Endothelial cell of umbilical vein (primary cell): ENCODE data around the gene SORCS2. TPM values are rescaled to one million over a fixed set of nuclear protein-coding genes. Genes with fewer than 3 reads are reported as not detected.

Experiments used
- BruUV-seq: library from RNA; stranded (reverse); fragments of 400-500 nt; replicated peaks from 2 replicates; lab custom pipeline; 2021; lab: Mats Ljungman, UMichigan
- CTCF ChIA-PET: fragments of 300-600, 350-600 bp; sonication (Branson Sonifier 250); formaldehyde crosslinking; loops from one replicate; lab custom pipeline; 2021; ENCODE audit warnings: antibody characterized with exemption, inconsistent platforms; lab: Charles Lee
- POLR2A ChIA-PET: fragments of 300-600, 350-600 bp; sonication (Branson Sonifier 250); formaldehyde crosslinking; loops from one replicate; lab custom pipeline; 2021; ENCODE audit warnings: antibody characterized with exemption, inconsistent platforms; lab: Charles Lee
- DNase-seq: peaks from one replicate; pipeline ENCODE4 v3.0.0-alpha.2; 2011; ENCODE audit warnings: low read depth, low spot score
- FAIRE-seq: peaks from 2 replicates; lab custom pipeline; 2011; peaks lifted over from hg19 to GRCh38; lab: Jason Lieb, UNC
- H2AFZ ChIP-seq: 2 replicates; pipeline ENCODE4 v1.6.0; 2012; ENCODE audit warnings: low read depth, low read length, control low read depth, inconsistent platforms
- H3K27ac ChIP-seq: 2 replicates; pipeline ENCODE4 v1.5.1; 2011; ENCODE audit warnings: low read depth, mild to moderate bottlenecking, control low read depth, low read length, moderate library complexity; ENCODE audit not compliant: insufficient read depth
- H3K27me3 ChIP-seq, 2 experiments: 2 replicates each; pipeline versions ENCODE4 v1.6.0 to v1.6.1; 2011; ENCODE audit warnings: low read length in 2 of 2, mixed read lengths in 1 of 2; ENCODE audit not compliant: control insufficient read depth in 2 of 2, insufficient read depth in 2 of 2
- H3K36me3 ChIP-seq, 2 experiments: 2 replicates in 1 of 2; 3 replicates in 1 of 2; pipeline ENCODE4 v1.5.1; 2011; ENCODE audit warnings: low read length in 2 of 2, mild to moderate bottlenecking in 1 of 2, moderate library complexity in 1 of 2; ENCODE audit not compliant: control insufficient read depth in 2 of 2, insufficient read depth in 2 of 2; ENCODE audit errors: extremely low read depth in 1 of 2
- H3K4me1 ChIP-seq: 3 replicates; pipeline ENCODE4 v1.5.1; 2011; ENCODE audit warnings: mild to moderate bottlenecking, low read length; ENCODE audit not compliant: control insufficient read depth, insufficient read depth; ENCODE audit errors: extremely low read depth
- H3K4me2 ChIP-seq: 2 replicates; pipeline ENCODE4 v1.6.1; 2011; ENCODE audit warnings: low read length, control low read depth, mixed read lengths; ENCODE audit not compliant: insufficient read depth
- H3K4me3 ChIP-seq, 3 experiments: fragments of 200-600 bp in 1 of 3; sonication (generic), shearing (Covaris generic) in 1 of 3; replicated peaks in 1 of 3; 2 replicates each; pipeline ENCODE4 v1.5.1; 2011 to 2016; ENCODE audit warnings: control low read depth in 3 of 3, low read length in 3 of 3, mild to moderate bottlenecking in 2 of 3, inconsistent platforms in 1 of 3, low read depth in 1 of 3, moderate library complexity in 1 of 3; ENCODE audit not compliant: insufficient read depth in 1 of 3
- H3K79me2 ChIP-seq: 2 replicates; pipeline ENCODE4 v1.6.0; 2012; ENCODE audit warnings: low read length, inconsistent platforms; ENCODE audit not compliant: control insufficient read depth, insufficient read depth
- H3K9ac ChIP-seq: replicated peaks from 2 replicates; pipeline ENCODE3; 2011; ENCODE audit warnings: low read length, control low read depth; ENCODE audit not compliant: insufficient read depth; ENCODE audit errors: extremely low read depth
- H3K9me1 ChIP-seq: replicated peaks from 3 replicates; pipeline ENCODE4 v1.6.0; 2011; ENCODE audit warnings: mild to moderate bottlenecking, low read length; ENCODE audit not compliant: control insufficient read depth, insufficient read depth; ENCODE audit errors: extremely low read depth
- H3K9me3 ChIP-seq: replicated peaks from 2 replicates; pipeline ENCODE4 v1.5.1; 2012; ENCODE audit warnings: low read length, inconsistent platforms; ENCODE audit not compliant: control insufficient read depth, insufficient read depth
- H4K20me1 ChIP-seq: replicated peaks from 2 replicates; pipeline ENCODE3; 2011; ENCODE audit warnings: mild to moderate bottlenecking, low read length; ENCODE audit not compliant: control insufficient read depth, insufficient read depth; ENCODE audit errors: extremely low read depth
- CTCF ChIP-seq, 2 donors: IDR thresholded peaks; 1 replicate in 1 of 2; 2 replicates in 1 of 2; pipeline ENCODE4 v1.5.1; 2011; ENCODE audit warnings: low read length in 2 of 2, mild to moderate bottlenecking in 2 of 2, moderate library complexity in 2 of 2, control low read depth in 1 of 2, inconsistent platforms in 1 of 2, low read depth in 1 of 2; ENCODE audit not compliant: insufficient read depth in 1 of 2; ENCODE audit errors: extremely low read depth in 1 of 2
- EZH2 ChIP-seq: IDR thresholded peaks from 2 replicates; pipeline ENCODE4 v1.6.1; 2012; ENCODE audit warnings: borderline replicate concordance, low read depth, mild to moderate bottlenecking, moderate library complexity, low read length, inconsistent platforms; ENCODE audit not compliant: severe bottlenecking
- FOS ChIP-seq: IDR thresholded peaks from 2 replicates; pipeline ENCODE4 v1.6.1; 2011; ENCODE audit warnings: mild to moderate bottlenecking, low read length, moderate library complexity, borderline replicate concordance; ENCODE audit not compliant: insufficient read depth
- GATA2 ChIP-seq: IDR thresholded peaks from 2 replicates; pipeline ENCODE4 v1.7.0; 2011; ENCODE audit warnings: low read depth, mild to moderate bottlenecking, moderate library complexity, mixed read lengths, low read length; ENCODE audit not compliant: insufficient read length, insufficient read depth
- JUN ChIP-seq: IDR thresholded peaks from 2 replicates; pipeline ENCODE4 v1.6.1; 2011; ENCODE audit warnings: borderline replicate concordance, low read depth; ENCODE audit not compliant: insufficient read length, insufficient read depth
- MAX ChIP-seq: IDR thresholded peaks from 2 replicates; pipeline ENCODE4 v1.6.1; 2011; ENCODE audit not compliant: insufficient read depth, insufficient read length
- MYC ChIP-seq: IDR thresholded peaks from one replicate; pipeline ENCODE4 v1.6.1; 2011; ENCODE audit warnings: mild to moderate bottlenecking, low read depth, low read length
- POLR2A ChIP-seq: IDR thresholded peaks from 2 replicates; pipeline ENCODE4 v1.6.1; 2012; ENCODE audit warnings: low read depth, mild to moderate bottlenecking, control low read depth, low read length
- POLR2AphosphoS5 ChIP-seq: IDR thresholded peaks from 2 replicates; pipeline ENCODE4 v1.6.1; 2012; ENCODE audit warnings: low read depth, mild to moderate bottlenecking, control low read depth, low read length, moderate library complexity; ENCODE audit not compliant: insufficient read depth
- dilution Hi-C: fragments of 300-500 bp; cut with MboI; formaldehyde crosslinking; loops from one replicate; pipeline ENCODE4 v1.15.0; 2019; ENCODE audit warnings: low sequenced_read_pairs; ENCODE audit not compliant: extremely low pct_ligation_motif_present
- intact Hi-C: fragments of 100-400 bp; cut with micrococcal nuclease; formaldehyde crosslinking; loops from one replicate; pipeline ENCODE4 v1.10.0; 2022
- polyA plus RNA-seq, 4 experiments: library from polyadenylated mRNA; depleted of rRNA in 3 of 4; stranded (reverse) in 3 of 4; unstranded in 1 of 4; fragments of >200 nt; gene quantifications; 2 replicates each; pipeline versions ENCODE4 v1.2.1 to v1.2.3, GENCODE V29; 2011 to 2012; ENCODE audit warnings: missing spikeins in 1 of 4
- total RNA-seq: library from RNA; stranded (reverse); gene quantifications from 2 replicates; pipeline ENCODE4 v1.2.3, GENCODE V29; 2021

The SORCS2 gene
- total and polyA plus RNA-seq, 2 donors (not counting 3 experiments of a cell fraction or from before 2014, with no cell fraction given): not detected

DNA sequence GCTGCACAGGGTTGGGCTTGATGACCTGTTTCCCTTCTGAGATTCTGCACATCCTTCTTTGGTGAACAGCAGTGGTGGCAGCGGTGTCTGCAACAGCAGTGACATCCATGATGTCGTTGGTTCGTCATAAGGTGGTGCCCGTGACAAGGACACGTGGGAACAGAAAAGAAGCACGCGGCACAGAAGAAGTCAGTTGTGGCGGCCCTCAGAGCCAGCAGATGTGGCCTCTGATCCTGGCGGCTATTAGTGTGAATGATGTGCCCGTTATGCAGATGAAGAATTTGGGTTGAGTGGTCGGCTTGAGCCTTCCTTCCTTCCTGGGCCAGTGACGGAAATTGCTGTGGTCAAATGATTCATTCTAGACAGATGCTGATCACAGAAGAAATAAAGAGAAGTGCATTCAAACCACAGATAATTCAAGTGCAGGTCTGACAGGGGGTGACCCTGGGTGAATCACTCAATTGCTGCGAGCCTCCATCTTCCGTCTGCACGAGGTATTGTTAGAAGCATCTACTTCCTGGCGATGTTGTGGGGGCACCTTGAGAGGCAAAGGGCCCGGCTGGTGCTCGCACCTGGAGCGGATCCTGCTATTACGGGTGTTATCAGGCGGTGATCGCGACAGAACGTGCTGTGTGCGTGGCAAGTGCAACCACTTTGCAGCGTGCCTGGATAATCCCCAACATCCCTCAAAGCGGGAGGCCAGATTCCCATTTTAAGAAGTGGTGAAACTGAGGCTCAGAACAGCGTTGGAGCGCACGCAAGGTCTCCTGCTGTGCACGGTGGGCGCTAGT, 457.6 kb downstream of the SORCS2 start:
- FAIRE-seq (peak; percentile 88), DNase-seq (peak; percentile 21)
- H3K36me3 ChIP-seq: no peaks in the 10 kb centered on the region
- no peaks in the 10 kb centered on the region for H3K27me3 ChIP-seq
- ChIA-PET CTCF (no interaction called here), POLR2A (no interaction called here)
- dilution Hi-C loops: no loop called here
- H3K9ac ChIP-seq: no peak overlapping the region
- no peak overlapping the region for H2AFZ ChIP-seq
- no peaks in the 10 kb centered on the region for H3K79me2 ChIP-seq
- H3K9me3 ChIP-seq: no peaks in the 10 kb centered on the region
- H3K4me3 ChIP-seq: no peak overlapping the region
- intact Hi-C loops: loop anchor here (2.0 kb wide), 1 partner anchor 73 kb away; no protein-coding TSS in a partner anchor
- TF ChIP-seq POLR2A (no peak), FOS (peak; percentile 84), EZH2 (no peak), CTCF (IDR thresholded peaks at IDR 0.05; ENCODE audit: extremely low read depth in 1 of 2, insufficient read depth in 1 of 2, low read depth in 1 of 2, low read length in 2 of 2) (no peak), JUN (peak; percentile 71), GATA2 (peak; percentile 80), POLR2AphosphoS5 (peak; percentile 79), MYC (no peak), MAX (peak; percentile 74)
- no peaks in the 10 kb centered on the region for H4K20me1 ChIP-seq
- no TSS peak for BruUV-seq
- no peaks in the 10 kb centered on the region for H3K9me1 ChIP-seq
- H3K4me2 ChIP-seq: no peak overlapping the region
- peaks cover 28% of the 10 kb centered on the region for H3K4me1 ChIP-seq
- peak overlapping the region; percentile 2 for H3K27ac ChIP-seq
